Measurements from ENCODE around the gene SLN. TPM values are rescaled to one million over a fixed set of nuclear protein-coding genes. Genes with fewer than 3 reads are reported as not detected.

Gene SLN
- total and polyA plus RNA-seq, 10 of the 15 experiments (the other 5 are each of a cell fraction or from before 2014, with no cell fraction given): 0.39 TPM; not detected in 9

- Histone ChIP-seq H3K4me3 (no peak overlapping the region), H3K27ac (ENCODE audit: control insufficient read depth, insufficient read depth) (no peak overlapping the region), H3K4me1 (ENCODE audit: control insufficient read depth, insufficient read depth, low read length) (no peaks in the 10 kb centered on the region), H3K4me2 (ENCODE audit: control insufficient read depth, insufficient read depth) (no peak overlapping the region), H3K9me3 (replicated peaks; ENCODE audit: control insufficient read depth, insufficient read depth, low read length) (no peaks in the 10 kb centered on the region), H3K27me3 (replicated peaks in 1 of 2; ENCODE audit: control insufficient read depth in 2 of 2, insufficient read depth in 2 of 2, low read length in 1 of 2) (no peaks in the 10 kb centered on the region), H2AFZ (ENCODE audit: control insufficient read depth, low read depth, low read length) (no peak overlapping the region), H4K20me1 (ENCODE audit: control insufficient read depth, insufficient read depth) (no peaks in the 10 kb centered on the region), H3K79me2 (ENCODE audit: control insufficient read depth, insufficient read depth, low read length) (no peaks in the 10 kb centered on the region), H3K36me3 (ENCODE audit: control insufficient read depth in 2 of 2, insufficient read depth in 2 of 2, low read length in 1 of 2) (no peaks in the 10 kb centered on the region), H3K9ac (ENCODE audit: control insufficient read depth, insufficient read depth, low read length) (no peak overlapping the region)
- RAD21 ChIA-PET (ENCODE audit: unreplicated experiment): interaction anchor here (0.8 kb wide), 1 partner anchor 209 kb away, joined by 3 read pairs; no protein-coding TSS in a partner anchor
- no TSS peak for BruUV-seq (replicated peaks)
- no peak for FAIRE-seq
- peak; percentile 60; the same call in 2 of the 3 replicates for ATAC-seq
- POLR2A ChIA-PET: no interaction called here
- intact Hi-C loops (cut with micrococcal nuclease; ENCODE audit: unreplicated experiment) (no loop called here), in situ Hi-C loops (cut with MboI) (no loop called here)
- SMC1A ChIA-PET (ENCODE audit: uncharacterized antibody, unreplicated experiment): interaction anchor here (0.9 to 2.4 kb wide), 4 partner anchors 13 to 33 kb away, joined by 3 to 7 read pairs (median 6); no protein-coding TSS in a partner anchor
- TF ChIP-seq CBX3 (IDR thresholded peaks at IDR 0.05; ENCODE audit: borderline replicate concordance, low read depth) (no peak), RCOR1 (conservative IDR thresholded peaks at IDR 0.05; ENCODE audit: low read depth, low read length) (no peak), NFXL1 (IDR thresholded peaks at IDR 0.05; ENCODE audit: borderline replicate concordance) (no peak), BCLAF1 (IDR thresholded peaks at IDR 0.05) (no peak), IRF3 (IDR thresholded peaks at IDR 0.05) (no peak)
- TF ChIP-seq, protein P1, sequence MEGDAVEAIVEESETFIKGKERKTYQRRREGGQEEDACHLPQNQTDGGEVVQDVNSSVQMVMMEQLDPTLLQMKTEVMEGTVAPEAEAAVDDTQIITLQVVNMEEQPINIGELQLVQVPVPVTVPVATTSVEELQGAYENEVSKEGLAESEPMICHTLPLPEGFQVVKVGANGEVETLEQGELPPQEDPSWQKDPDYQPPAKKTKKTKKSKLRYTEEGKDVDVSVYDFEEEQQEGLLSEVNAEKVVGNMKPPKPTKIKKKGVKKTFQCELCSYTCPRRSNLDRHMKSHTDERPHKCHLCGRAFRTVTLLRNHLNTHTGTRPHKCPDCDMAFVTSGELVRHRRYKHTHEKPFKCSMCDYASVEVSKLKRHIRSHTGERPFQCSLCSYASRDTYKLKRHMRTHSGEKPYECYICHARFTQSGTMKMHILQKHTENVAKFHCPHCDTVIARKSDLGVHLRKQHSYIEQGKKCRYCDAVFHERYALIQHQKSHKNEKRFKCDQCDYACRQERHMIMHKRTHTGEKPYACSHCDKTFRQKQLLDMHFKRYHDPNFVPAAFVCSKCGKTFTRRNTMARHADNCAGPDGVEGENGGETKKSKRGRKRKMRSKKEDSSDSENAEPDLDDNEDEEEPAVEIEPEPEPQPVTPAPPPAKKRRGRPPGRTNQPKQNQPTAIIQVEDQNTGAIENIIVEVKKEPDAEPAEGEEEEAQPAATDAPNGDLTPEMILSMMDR (IDR thresholded peaks at IDR 0.05 in 2 of 3, conservative IDR thresholded peaks at IDR 0.05 in 1 of 3; ENCODE audit: control insufficient read depth in 2 of 3, extremely low read depth in 1 of 3, insufficient read depth in 1 of 3, low read depth in 3 of 3, low read length in 3 of 3): peak; percentile 20 to 22 (median 21); a peak in 4 of 6 replicates
- TF ChIP-seq, protein P2, sequence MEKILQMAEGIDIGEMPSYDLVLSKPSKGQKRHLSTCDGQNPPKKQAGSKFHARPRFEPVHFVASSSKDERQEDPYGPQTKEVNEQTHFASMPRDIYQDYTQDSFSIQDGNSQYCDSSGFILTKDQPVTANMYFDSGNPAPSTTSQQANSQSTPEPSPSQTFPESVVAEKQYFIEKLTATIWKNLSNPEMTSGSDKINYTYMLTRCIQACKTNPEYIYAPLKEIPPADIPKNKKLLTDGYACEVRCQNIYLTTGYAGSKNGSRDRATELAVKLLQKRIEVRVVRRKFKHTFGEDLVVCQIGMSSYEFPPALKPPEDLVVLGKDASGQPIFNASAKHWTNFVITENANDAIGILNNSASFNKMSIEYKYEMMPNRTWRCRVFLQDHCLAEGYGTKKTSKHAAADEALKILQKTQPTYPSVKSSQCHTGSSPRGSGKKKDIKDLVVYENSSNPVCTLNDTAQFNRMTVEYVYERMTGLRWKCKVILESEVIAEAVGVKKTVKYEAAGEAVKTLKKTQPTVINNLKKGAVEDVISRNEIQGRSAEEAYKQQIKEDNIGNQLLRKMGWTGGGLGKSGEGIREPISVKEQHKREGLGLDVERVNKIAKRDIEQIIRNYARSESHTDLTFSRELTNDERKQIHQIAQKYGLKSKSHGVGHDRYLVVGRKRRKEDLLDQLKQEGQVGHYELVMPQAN (conservative IDR thresholded peaks at IDR 0.05): no peak
- CTCF ChIA-PET: interaction anchor here (0.9 to 8.2 kb wide), 11 partner anchors 10 to 215 kb away, joined by 3 to 43 read pairs (median 4); no protein-coding TSS in a partner anchor
- WGBS (ENCODE audit: insufficient coverage, insufficient replicate concordance, low lambda C conversion rate, missing lambda C conversion rate): 44% methylated on average over 1 of the region's 1 CpG
- no peak for DNase-seq (ENCODE audit: low read depth, low spot score)
These were observed 45.8 kb upstream of the SLN start for GRCh38 chr11:107757661-107758060.

Data from GM12878 (cell line).